Transverse colon (tissue), 3 donors: ENCODE data around the gene IL18R1.

Source experiments
- CTCF ChIP-seq, 5 experiments: fragments of 200-600 bp in 3 of 5; fragments of 450-650 bp in 2 of 5; sonication (generic) in 3 of 5; IDR thresholded peaks; 1 replicate in 2 of 5; 2 replicates in 3 of 5; pipeline ENCODE4 v1.5.1; 2016 to 2017; ENCODE audit warnings: antibody characterized with exemption in 5 of 5, inconsistent platforms in 3 of 5, mild to moderate bottlenecking in 2 of 5, moderate library complexity in 1 of 5
- POLR2A ChIP-seq: fragments of 450-650 bp; IDR thresholded peaks from one replicate; pipeline ENCODE4 v1.6.1; 2016; ENCODE audit warnings: antibody characterized with exemption, mild to moderate bottlenecking, moderate library complexity

GRCh38 chr2:102421890-102422759 is 66.5 kb downstream of the IL18R1 start:
- TF ChIP-seq POLR2A: no peak
- TF ChIP-seq CTCF (IDR thresholded peaks at IDR 0.05): no peak
